Loucy (cell line): ENCODE data around the gene KIAA0319L.

Experiments
- H2AFZ ChIP-seq: fragments of 200-600 bp; sonication (generic); 2 replicates; pipeline ENCODE4 v1.6.0; 2016; ENCODE audit warnings: antibody characterized with exemption, mild to moderate bottlenecking, low read length, moderate library complexity
- H3F3A ChIP-seq: fragments of 200-600 bp; 2 replicates; pipeline ENCODE4 v1.6.0; 2016; ENCODE audit warnings: antibody characterized with exemption, low read depth, mild to moderate bottlenecking
- H3K27me3 ChIP-seq: fragments of 200-600 bp; sonication (generic); 2 replicates; pipeline ENCODE4 v1.6.1; 2014; ENCODE audit warnings: low read length, mild to moderate bottlenecking; ENCODE audit not compliant: insufficient read depth, poor library complexity, severe bottlenecking
- H3K36me3 ChIP-seq: fragments of 200-600 bp; sonication (generic); 2 replicates; pipeline ENCODE4 v1.6.1; 2016; ENCODE audit warnings: low read length; ENCODE audit not compliant: insufficient read depth
- H3K4me1 ChIP-seq: fragments of 200-600 bp; sonication (generic); 2 replicates; pipeline ENCODE4 v1.5.1; 2014; ENCODE audit warnings: low read length, mild to moderate bottlenecking; ENCODE audit not compliant: insufficient read depth, poor library complexity, severe bottlenecking
- H3K4me2 ChIP-seq: fragments of 200-600 bp; sonication (generic); 2 replicates; pipeline ENCODE4 v1.6.0; 2014; ENCODE audit warnings: antibody characterized with exemption, low read length, low read depth, mild to moderate bottlenecking; ENCODE audit not compliant: poor library complexity, severe bottlenecking
- H3K4me3 ChIP-seq: fragments of 200-600 bp; sonication (generic); 2 replicates; pipeline ENCODE4 v1.5.1; 2014; ENCODE audit warnings: low read length, mild to moderate bottlenecking, mixed read lengths; ENCODE audit not compliant: poor library complexity, severe bottlenecking
- H3K79me2 ChIP-seq: fragments of 200-600 bp; sonication (generic); 2 replicates; pipeline ENCODE4 v1.6.1; 2014; ENCODE audit warnings: low read length; ENCODE audit not compliant: insufficient read depth
- H3K9ac ChIP-seq: fragments of 200-600 bp; sonication (generic); 2 replicates; pipeline ENCODE4 v1.6.0; 2014; ENCODE audit warnings: mild to moderate bottlenecking, low read depth, low read length, moderate library complexity; ENCODE audit not compliant: poor library complexity, severe bottlenecking
- H3K9me2 ChIP-seq: fragments of 200-600 bp; sonication (generic); replicated peaks from 2 replicates; pipeline ENCODE4 v1.6.1; 2016; ENCODE audit warnings: low read depth, low read length, mixed read lengths
- H3K9me3 ChIP-seq: fragments of 200-600 bp; sonication (generic); 2 replicates; pipeline ENCODE4 v1.6.1; 2014; ENCODE audit warnings: mild to moderate bottlenecking, antibody characterized with exemption, low read length, low read depth; ENCODE audit not compliant: insufficient read depth
- H4K20me1 ChIP-seq: fragments of 200-600 bp; sonication (generic); 2 replicates; pipeline ENCODE4 v1.6.0; 2014; ENCODE audit warnings: antibody characterized with exemption, low read length, mild to moderate bottlenecking; ENCODE audit not compliant: insufficient read depth, poor library complexity, severe bottlenecking
- EZH2phosphoT487 ChIP-seq: fragments of 200-600 bp; IDR thresholded peaks from 2 replicates; pipeline ENCODE4 v1.6.1; 2018; ENCODE audit warnings: antibody characterized with exemption, mild to moderate bottlenecking, moderate library complexity, borderline replicate concordance
- TF ChIP-seq, protein P1 (sequence below): fragments of 200-600 bp; sonication (generic); conservative IDR thresholded peaks from 2 replicates; pipeline ENCODE4 v1.5.1; 2014; ENCODE audit warnings: mild to moderate bottlenecking, antibody characterized with exemption, low read length

Gene KIAA0319L

DNA sequence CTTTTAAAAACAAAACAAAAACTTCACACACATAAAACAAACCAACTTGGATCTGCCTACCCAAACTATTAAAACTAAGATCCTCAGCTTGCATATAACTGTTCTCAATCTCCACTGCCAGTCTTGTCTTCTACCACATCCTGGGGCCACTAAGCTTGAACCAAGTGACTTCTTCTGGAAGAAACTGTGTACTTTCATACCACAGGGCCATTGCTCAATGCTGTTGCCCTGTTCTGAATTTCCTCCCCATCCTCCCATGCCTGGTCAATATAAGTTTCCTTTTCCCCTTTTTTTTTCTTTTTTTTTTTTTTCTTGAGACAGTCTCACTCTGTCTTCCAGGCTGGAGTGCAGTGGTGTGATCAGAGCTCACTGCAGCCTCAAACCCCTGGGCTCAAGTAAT is 109.9 kb downstream of the KIAA0319L start:
- Histone ChIP-seq H4K20me1 (no peaks in the 10 kb centered on the region), H3K36me3 (peaks cover 61% of the 10 kb centered on the region; the same call in 1 of the 2 replicates)

DNA sequence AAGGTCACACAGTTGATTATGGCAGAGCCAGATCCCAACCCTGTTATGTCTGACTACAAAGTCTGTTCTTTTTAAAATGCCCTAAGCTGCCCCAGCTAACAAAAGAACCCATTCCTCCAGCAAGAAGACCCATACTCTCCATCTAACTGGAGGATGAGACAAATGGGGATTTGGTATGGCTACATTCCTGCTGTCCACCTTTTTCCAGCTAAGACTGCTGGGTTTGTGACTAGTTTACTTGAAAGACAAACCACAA is 112.8 kb downstream of the KIAA0319L start:
- TF ChIP-seq EZH2phosphoT487 = no peak
- TF ChIP-seq, protein P1, sequence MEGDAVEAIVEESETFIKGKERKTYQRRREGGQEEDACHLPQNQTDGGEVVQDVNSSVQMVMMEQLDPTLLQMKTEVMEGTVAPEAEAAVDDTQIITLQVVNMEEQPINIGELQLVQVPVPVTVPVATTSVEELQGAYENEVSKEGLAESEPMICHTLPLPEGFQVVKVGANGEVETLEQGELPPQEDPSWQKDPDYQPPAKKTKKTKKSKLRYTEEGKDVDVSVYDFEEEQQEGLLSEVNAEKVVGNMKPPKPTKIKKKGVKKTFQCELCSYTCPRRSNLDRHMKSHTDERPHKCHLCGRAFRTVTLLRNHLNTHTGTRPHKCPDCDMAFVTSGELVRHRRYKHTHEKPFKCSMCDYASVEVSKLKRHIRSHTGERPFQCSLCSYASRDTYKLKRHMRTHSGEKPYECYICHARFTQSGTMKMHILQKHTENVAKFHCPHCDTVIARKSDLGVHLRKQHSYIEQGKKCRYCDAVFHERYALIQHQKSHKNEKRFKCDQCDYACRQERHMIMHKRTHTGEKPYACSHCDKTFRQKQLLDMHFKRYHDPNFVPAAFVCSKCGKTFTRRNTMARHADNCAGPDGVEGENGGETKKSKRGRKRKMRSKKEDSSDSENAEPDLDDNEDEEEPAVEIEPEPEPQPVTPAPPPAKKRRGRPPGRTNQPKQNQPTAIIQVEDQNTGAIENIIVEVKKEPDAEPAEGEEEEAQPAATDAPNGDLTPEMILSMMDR = no peak
- Histone ChIP-seq H3K27me3 (no peaks in the 10 kb centered on the region), H3K4me1 (no peaks in the 10 kb centered on the region), H3F3A (no peaks in the 10 kb centered on the region), H3K36me3 (peaks cover 76% of the 10 kb centered on the region; the same call in 1 of the 2 replicates), H4K20me1 (no peaks in the 10 kb centered on the region), H3K79me2 (no peaks in the 10 kb centered on the region), H2AFZ (no peak overlapping the region), H3K9ac (no peak overlapping the region), H3K9me2 (no peaks in the 10 kb centered on the region), H3K4me2 (no peak overlapping the region), H3K9me3 (no peaks in the 10 kb centered on the region), H3K4me3 (no peak overlapping the region)

More for the DNA sequence above, 109.9 kb downstream of the KIAA0319L start:
- Histone ChIP-seq H3K9me2 (no peaks in the 10 kb centered on the region), H3K4me2 (no peak overlapping the region), H2AFZ (no peak overlapping the region), H3K9me3 (no peaks in the 10 kb centered on the region), H3F3A (no peaks in the 10 kb centered on the region), H3K27me3 (no peaks in the 10 kb centered on the region), H3K4me3 (no peak overlapping the region), H3K79me2 (no peaks in the 10 kb centered on the region), H3K4me1 (peaks cover 7% of the 10 kb centered on the region), H3K9ac (no peak overlapping the region)
- TF ChIP-seq, protein P1 = no peak
- no peak for TF ChIP-seq EZH2phosphoT487

DNA sequence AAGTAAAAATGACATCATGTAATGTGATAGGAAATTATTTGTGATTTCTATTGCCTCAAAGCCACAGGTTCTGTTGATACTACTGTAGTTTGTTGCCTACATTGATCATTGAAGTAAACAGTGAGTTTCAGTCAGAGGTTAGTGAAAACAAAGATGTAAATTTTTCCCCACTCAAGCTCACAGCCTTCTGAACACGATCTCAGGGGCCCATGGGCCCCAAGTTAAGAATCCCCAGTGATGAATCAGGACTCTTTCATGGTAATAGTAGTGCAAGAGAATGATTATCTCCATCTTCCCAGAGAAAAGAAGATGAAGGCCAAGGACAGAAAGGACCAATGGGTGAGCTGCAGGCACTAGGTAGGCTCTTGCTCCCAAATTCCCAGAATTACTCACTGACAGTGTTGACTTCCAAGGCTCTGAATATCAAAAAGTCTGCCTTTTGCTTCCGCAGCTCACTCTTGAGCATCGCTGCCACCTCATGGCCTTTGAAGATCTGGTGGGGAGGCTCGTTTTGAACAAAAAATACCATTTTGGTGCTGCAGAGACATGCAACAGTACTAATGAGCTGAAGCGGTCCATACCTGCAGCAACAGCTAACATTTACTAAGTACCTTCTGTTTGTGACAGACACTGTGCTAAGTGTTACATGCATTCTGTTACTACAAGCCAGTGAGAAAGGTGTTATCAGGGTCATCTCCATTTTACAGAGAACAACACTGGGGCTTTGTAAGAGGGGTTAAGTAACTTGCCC is 113.3 kb downstream of the KIAA0319L start:
- no peak overlapping the region for H2AFZ ChIP-seq

More for the DNA sequence above, 113.3 kb downstream of the KIAA0319L start:
- no peaks in the 10 kb centered on the region for H3F3A ChIP-seq
- no peaks in the 10 kb centered on the region for H3K4me1 ChIP-seq
- H3K4me2 ChIP-seq = no peak overlapping the region
- H3K9me2 ChIP-seq = no peaks in the 10 kb centered on the region
- H4K20me1 ChIP-seq = no peaks in the 10 kb centered on the region
- peaks cover 78% of the 10 kb centered on the region; the same call in 1 of the 2 replicates for H3K36me3 ChIP-seq
- no peaks in the 10 kb centered on the region for H3K79me2 ChIP-seq
- H3K4me3 ChIP-seq = no peak overlapping the region
- H3K9me3 ChIP-seq = no peaks in the 10 kb centered on the region
- no peak for TF ChIP-seq EZH2phosphoT487
- TF ChIP-seq, protein P1 = peak; percentile 53
- H3K27me3 ChIP-seq = no peaks in the 10 kb centered on the region
- no peak overlapping the region for H3K9ac ChIP-seq
